Ascending aorta (tissue), 2 donors: ENCODE results near the gene SUSD6. TPM values are rescaled to one million over a fixed set of nuclear protein-coding genes. Genes with fewer than 3 reads are reported as not detected.

Experiments used
- DNase-seq, 2 donors: peaks; one replicate each; pipeline ENCODE4 v3.0.0-alpha.2; 2019; ENCODE audit warnings: low spot score in 2 of 2
- H3K27ac ChIP-seq, 2 donors: fragments of 200-600 bp; sonication (generic); one replicate each; pipeline ENCODE4 v1.5.1; 2016 to 2017; ENCODE audit warnings: mild to moderate bottlenecking in 1 of 2
- H3K27me3 ChIP-seq: fragments of 200-600 bp; sonication (generic); one replicate; pipeline ENCODE4 v1.5.1; 2017
- H3K36me3 ChIP-seq, 2 donors: fragments of 200-600 bp; sonication (generic); one replicate each; pipeline ENCODE4 v1.5.1; 2016
- H3K4me1 ChIP-seq, 2 donors: fragments of 200-600 bp; sonication (generic); one replicate each; pipeline ENCODE4 v1.5.1; 2016 to 2017; ENCODE audit warnings: mild to moderate bottlenecking in 1 of 2
- H3K4me3 ChIP-seq, 2 donors: fragments of 200-600 bp; sonication (generic); one replicate each; pipeline ENCODE4 v1.5.1; 2016 to 2017; ENCODE audit warnings: mild to moderate bottlenecking in 1 of 2
- H3K9me3 ChIP-seq, 2 donors: fragments of 200-600 bp; sonication (generic); one replicate each; pipeline ENCODE4 v1.5.1; 2016
- CTCF ChIP-seq, 3 experiments: fragments of 200-600 bp in 2 of 3; fragments of 450-650 bp in 1 of 3; sonication (generic) in 2 of 3; IDR thresholded peaks; one replicate each; pipeline ENCODE4 v1.5.1; 2016 to 2019; ENCODE audit warnings: antibody characterized with exemption in 3 of 3, mild to moderate bottlenecking in 1 of 3, moderate library complexity in 1 of 3
- intact Hi-C: fragments of 100-400 bp; cut with DNase I; formaldehyde crosslinking; loops from one replicate; pipeline ENCODE4 v1.15.1; 2023
- total RNA-seq: library from RNA; depleted of rRNA; stranded (reverse); fragments of >200 nt; gene quantifications from one replicate; pipeline ENCODE4 v1.1.0, GENCODE V29; 2016

Gene SUSD6
- total RNA-seq, 1 donor from 2014 or later = 23.3 TPM

- Histone ChIP-seq H3K4me1 (peaks cover 31 to 57% of the 10 kb centered on the region in 2 donors), H3K4me3 (peak overlapping the region; percentile 71 to 98), H3K36me3 (no peaks in the 10 kb centered on the region), H3K9me3 (no peaks in the 10 kb centered on the region), H3K27me3 (no peaks in the 10 kb centered on the region), H3K27ac (peak overlapping the region; percentile 97 to 99)
- no peak for DNase-seq
- intact Hi-C loops = loop anchor here (1.0 to 10.0 kb wide), 3 partner anchors 36 to 1989 kb away; no protein-coding TSS in a partner anchor
- TF ChIP-seq CTCF (IDR thresholded peaks at IDR 0.05) = no peak
Observed at GRCh38 chr14:69613312-69614073, 2.1 kb downstream of the SUSD6 start.

GRCh38 chr14:69614592-69614991, 3.2 kb downstream of the SUSD6 start:
- Histone ChIP-seq H3K9me3 (no peaks in the 10 kb centered on the region), H3K27ac (peak overlapping the region; percentile 97 to 99), H3K4me1 (peaks cover 39 to 68% of the 10 kb centered on the region in 2 donors), H3K27me3 (no peaks in the 10 kb centered on the region), H3K36me3 (no peaks in the 10 kb centered on the region), H3K4me3 (peak overlapping the region in 1 of 2 donors; percentile 98)
- intact Hi-C loops = loop anchor here (10.0 kb wide), 1 partner anchor 1990 kb away; no protein-coding TSS in a partner anchor
- no peak for TF ChIP-seq CTCF (IDR thresholded peaks at IDR 0.05)
- peak; percentile 34 to 75 for DNase-seq

- Histone ChIP-seq H3K36me3 (no peaks in the 10 kb centered on the region), H3K4me3 (peak overlapping the region; percentile 30 to 34), H3K27ac (peak overlapping the region; percentile 97 to 99), H3K27me3 (no peaks in the 10 kb centered on the region), H3K9me3 (no peaks in the 10 kb centered on the region), H3K4me1 (peaks cover 43 to 71% of the 10 kb centered on the region in 2 donors)
- intact Hi-C loops = loop anchor here (10.0 kb wide), 1 partner anchor 1990 kb away; no protein-coding TSS in a partner anchor
- TF ChIP-seq CTCF (IDR thresholded peaks at IDR 0.05) = no peak
- DNase-seq = no peak
Observed at GRCh38 chr14:69615121-69615495, 3.7 kb downstream of the SUSD6 start.

GRCh38 chr14:69615496-69616407, 4.4 kb downstream of the SUSD6 start:
- no peaks in the 10 kb centered on the region for H3K9me3 ChIP-seq
- intact Hi-C loops = loop anchor here (10.0 kb wide), 1 partner anchor 1991 kb away; no protein-coding TSS in a partner anchor
- peak overlapping the region; percentile 30 to 34 for H3K4me3 ChIP-seq
- peak overlapping the region; percentile 97 to 99 for H3K27ac ChIP-seq
- peak in 1 of 2 donors; percentile 83 for DNase-seq
- H3K27me3 ChIP-seq = no peaks in the 10 kb centered on the region
- TF ChIP-seq CTCF (IDR thresholded peaks at IDR 0.05) = peak in 1 of 3 experiments; percentile 12
- H3K4me1 ChIP-seq = peaks cover 43 to 69% of the 10 kb centered on the region in 2 donors
- no peaks in the 10 kb centered on the region for H3K36me3 ChIP-seq

- peak overlapping the region; percentile 30 to 34 for H3K4me3 ChIP-seq
- intact Hi-C loops = loop anchor here (10.0 kb wide), 1 partner anchor 1992 kb away; no protein-coding TSS in a partner anchor
- H3K27me3 ChIP-seq = no peaks in the 10 kb centered on the region
- H3K4me1 ChIP-seq = peaks cover 43 to 74% of the 10 kb centered on the region in 2 donors
- H3K36me3 ChIP-seq = no peaks in the 10 kb centered on the region
- TF ChIP-seq CTCF (IDR thresholded peaks at IDR 0.05) = no peak
- no peak for DNase-seq
- no peaks in the 10 kb centered on the region for H3K9me3 ChIP-seq
- H3K27ac ChIP-seq = peak overlapping the region; percentile 97 to 99
Observed at GRCh38 chr14:69616408-69616773, 5.0 kb downstream of the SUSD6 start.
